Lower lobe of right lung (tissue), 2 donors: ENCODE results near the gene WDR37. TPM values are rescaled to one million over a fixed set of nuclear protein-coding genes. Genes with fewer than 3 reads are reported as not detected.
A peak's percentile ranks its signal among the peaks of the same experiment; 100 is the strongest.

Experiments
- ATAC-seq, 2 donors: fragments of 200-7000 bp; cut with Tn5 transposase; one replicate each; pipeline ENCODE4 v1.9.1; 2020 to 2022; ENCODE audit warnings: mild to moderate bottlenecking in 2 of 2, moderate library complexity in 2 of 2
- DNase-seq: peaks from one replicate; pipeline ENCODE4 v3.0.0-alpha.2; 2020
- H3K27ac ChIP-seq: fragments of 200-600 bp; one replicate; pipeline ENCODE4 v1.8.0; 2022
- H3K27me3 ChIP-seq: fragments of 200-600 bp; one replicate; pipeline ENCODE4 v1.8.0; 2022; ENCODE audit warnings: low read depth
- H3K36me3 ChIP-seq: fragments of 200-600 bp; one replicate; pipeline ENCODE4 v1.8.0; 2022; ENCODE audit warnings: mild to moderate bottlenecking
- H3K4me1 ChIP-seq: fragments of 200-600 bp; one replicate; pipeline ENCODE4 v1.8.0; 2022
- H3K4me3 ChIP-seq: fragments of 200-600 bp; one replicate; pipeline ENCODE4 v1.8.0; 2022; ENCODE audit warnings: mild to moderate bottlenecking
- H3K9me3 ChIP-seq: fragments of 200-600 bp; one replicate; pipeline ENCODE4 v1.8.0; 2022
- intact Hi-C: fragments of 100-400 bp; cut with DNase I; formaldehyde crosslinking; loops from one replicate; pipeline ENCODE4 v1.11.0; 2022
- total RNA-seq: library from RNA; stranded (reverse); fragmentation: NEBNext Ultra II Directional; extraction: Animal tissue kit (Norgen Biotek cat#: 25700); gene quantifications from one replicate; pipeline ENCODE4 v1.2.1, GENCODE V29; 2021
- TF ChIP-seq, protein P1 (sequence below): fragments of 200-600 bp; IDR thresholded peaks from one replicate; pipeline ENCODE4 v1.8.0; 2022; ENCODE audit warnings: antibody characterized with exemption, mild to moderate bottlenecking
- donor health status: DM: no; HTN: yes; CAD: no; lungs with severe emphysema.

WDR37 gene
- total RNA-seq, 1 donor from 2014 or later: 22.0 TPM

DNA sequence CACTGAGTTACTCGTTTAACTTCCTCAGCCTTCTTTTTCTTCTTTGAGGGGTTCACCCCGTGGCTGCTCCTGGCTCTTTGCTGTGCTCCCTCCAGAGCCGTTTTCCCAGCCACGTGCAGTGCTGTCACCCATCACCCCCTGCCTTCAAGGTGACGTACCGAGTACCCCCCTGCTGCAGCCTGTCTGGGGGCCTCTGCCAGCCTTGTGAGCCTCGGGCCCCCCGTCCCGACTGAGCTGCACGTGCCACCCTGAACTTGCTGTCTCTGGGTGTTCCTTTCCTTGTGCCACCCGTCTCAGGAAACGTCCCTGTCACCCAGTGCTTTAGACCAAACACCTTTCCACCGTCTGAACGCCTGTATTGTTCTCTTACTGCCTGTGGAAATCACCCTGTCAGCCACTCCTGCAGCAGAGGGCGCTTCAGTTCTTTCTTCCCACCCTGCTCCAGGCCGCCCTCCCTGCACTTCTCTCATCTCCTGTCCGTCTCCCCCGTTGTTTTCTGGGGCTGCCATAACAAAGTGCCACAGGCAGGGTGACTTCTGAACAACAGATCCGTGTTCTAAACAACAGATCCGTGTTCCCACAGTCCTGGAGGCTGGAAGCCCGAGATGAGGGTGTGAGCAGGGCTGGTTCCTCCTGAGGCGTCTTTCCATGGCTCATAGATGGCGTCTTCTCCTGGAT lies 44.6 kb downstream of the WDR37 start:
- Histone ChIP-seq H3K36me3 (peaks cover 96% of the 10 kb centered on the region), H3K9me3 (no peaks in the 10 kb centered on the region), H3K4me1 (no peaks in the 10 kb centered on the region), H3K27ac (no peak overlapping the region), H3K4me3 (no peak overlapping the region), H3K27me3 (no peaks in the 10 kb centered on the region)
- ATAC-seq: peak in 1 of 2 donors; percentile 8
- intact Hi-C loops: no loop called here
- TF ChIP-seq, protein P1, sequence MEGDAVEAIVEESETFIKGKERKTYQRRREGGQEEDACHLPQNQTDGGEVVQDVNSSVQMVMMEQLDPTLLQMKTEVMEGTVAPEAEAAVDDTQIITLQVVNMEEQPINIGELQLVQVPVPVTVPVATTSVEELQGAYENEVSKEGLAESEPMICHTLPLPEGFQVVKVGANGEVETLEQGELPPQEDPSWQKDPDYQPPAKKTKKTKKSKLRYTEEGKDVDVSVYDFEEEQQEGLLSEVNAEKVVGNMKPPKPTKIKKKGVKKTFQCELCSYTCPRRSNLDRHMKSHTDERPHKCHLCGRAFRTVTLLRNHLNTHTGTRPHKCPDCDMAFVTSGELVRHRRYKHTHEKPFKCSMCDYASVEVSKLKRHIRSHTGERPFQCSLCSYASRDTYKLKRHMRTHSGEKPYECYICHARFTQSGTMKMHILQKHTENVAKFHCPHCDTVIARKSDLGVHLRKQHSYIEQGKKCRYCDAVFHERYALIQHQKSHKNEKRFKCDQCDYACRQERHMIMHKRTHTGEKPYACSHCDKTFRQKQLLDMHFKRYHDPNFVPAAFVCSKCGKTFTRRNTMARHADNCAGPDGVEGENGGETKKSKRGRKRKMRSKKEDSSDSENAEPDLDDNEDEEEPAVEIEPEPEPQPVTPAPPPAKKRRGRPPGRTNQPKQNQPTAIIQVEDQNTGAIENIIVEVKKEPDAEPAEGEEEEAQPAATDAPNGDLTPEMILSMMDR: no peak
- DNase-seq: no peak

DNA sequence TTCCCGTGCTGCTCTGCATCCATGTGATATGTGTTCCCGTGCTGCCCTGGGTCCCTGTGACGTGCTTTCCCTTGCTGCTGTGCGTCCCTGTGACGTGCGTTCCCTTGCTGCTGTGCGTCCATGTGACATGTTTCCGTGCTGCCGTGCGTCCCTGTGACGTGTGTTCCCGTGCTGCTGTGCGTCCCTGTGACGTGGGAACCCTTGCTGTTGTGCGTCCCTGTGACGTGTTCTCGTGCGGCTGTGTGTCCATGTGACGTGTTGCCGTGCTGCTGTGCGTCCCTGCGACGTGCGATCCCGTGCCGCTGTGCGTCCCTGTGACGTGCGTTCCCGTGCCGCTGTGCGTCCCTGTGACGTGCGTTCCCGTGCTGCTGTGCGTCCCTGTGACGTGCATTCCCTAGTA lies 45.8 kb downstream of the WDR37 start:
- Histone ChIP-seq H3K4me3 (no peak overlapping the region), H3K4me1 (no peaks in the 10 kb centered on the region), H3K27ac (no peak overlapping the region), H3K36me3 (peaks cover 96% of the 10 kb centered on the region), H3K27me3 (no peaks in the 10 kb centered on the region), H3K9me3 (no peaks in the 10 kb centered on the region)
- TF ChIP-seq, protein P1: no peak
- ATAC-seq (no peak), DNase-seq (no peak)
- intact Hi-C loops: no loop called here

DNA sequence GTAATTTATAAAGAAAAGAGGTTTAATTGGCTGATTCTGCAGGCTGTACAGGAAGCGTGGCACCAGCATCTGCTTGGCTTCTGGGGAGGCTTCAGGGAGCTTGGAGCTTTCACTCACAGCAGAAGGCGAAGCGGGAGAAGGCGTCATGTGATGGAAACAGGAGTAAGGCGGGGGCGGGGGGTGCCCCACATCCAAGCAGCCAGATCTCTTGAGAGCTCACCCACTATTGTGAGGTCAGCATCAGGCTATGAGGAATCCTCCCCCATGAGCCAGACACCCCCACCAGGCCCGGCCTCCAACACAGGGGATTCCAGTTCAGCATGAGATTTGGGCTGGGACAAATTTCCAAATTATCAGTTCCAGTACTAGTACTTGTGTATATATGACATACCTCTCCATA lies 46.2 kb downstream of the WDR37 start:
- intact Hi-C loops: no loop called here
- Histone ChIP-seq H3K27ac (no peak overlapping the region), H3K9me3 (no peaks in the 10 kb centered on the region), H3K4me3 (no peak overlapping the region), H3K27me3 (no peaks in the 10 kb centered on the region), H3K36me3 (peaks cover 96% of the 10 kb centered on the region), H3K4me1 (no peaks in the 10 kb centered on the region)
- TF ChIP-seq, protein P1: no peak
- ATAC-seq (no peak), DNase-seq (no peak)

DNA sequence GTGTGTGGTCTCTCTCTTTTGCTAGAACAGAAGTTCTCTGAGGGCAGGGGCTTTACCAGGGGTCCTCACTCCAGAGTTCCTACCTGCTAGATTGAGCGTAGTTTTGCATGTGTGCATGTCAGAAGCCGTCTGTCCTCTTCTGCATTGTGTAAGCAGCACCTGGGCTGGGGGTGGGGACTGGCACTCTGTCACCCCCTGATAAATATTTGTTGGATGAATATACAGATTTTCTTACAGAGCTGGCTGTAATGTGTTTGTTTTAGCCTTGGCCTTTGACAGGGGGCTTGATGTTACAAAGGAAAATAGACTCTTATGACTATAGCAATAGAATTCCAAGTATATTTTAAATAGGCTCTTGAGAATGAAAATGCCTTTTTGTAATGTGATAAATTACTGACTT lies 46.6 kb downstream of the WDR37 start:
- TF ChIP-seq, protein P1: no peak
- H3K27ac ChIP-seq: no peak overlapping the region
- no peaks in the 10 kb centered on the region for H3K9me3 ChIP-seq
- intact Hi-C loops: no loop called here
- no peaks in the 10 kb centered on the region for H3K27me3 ChIP-seq
- no peak for ATAC-seq
- DNase-seq: no peak
- H3K4me1 ChIP-seq: no peaks in the 10 kb centered on the region
- no peak overlapping the region for H3K4me3 ChIP-seq
- peaks cover 96% of the 10 kb centered on the region for H3K36me3 ChIP-seq

DNA sequence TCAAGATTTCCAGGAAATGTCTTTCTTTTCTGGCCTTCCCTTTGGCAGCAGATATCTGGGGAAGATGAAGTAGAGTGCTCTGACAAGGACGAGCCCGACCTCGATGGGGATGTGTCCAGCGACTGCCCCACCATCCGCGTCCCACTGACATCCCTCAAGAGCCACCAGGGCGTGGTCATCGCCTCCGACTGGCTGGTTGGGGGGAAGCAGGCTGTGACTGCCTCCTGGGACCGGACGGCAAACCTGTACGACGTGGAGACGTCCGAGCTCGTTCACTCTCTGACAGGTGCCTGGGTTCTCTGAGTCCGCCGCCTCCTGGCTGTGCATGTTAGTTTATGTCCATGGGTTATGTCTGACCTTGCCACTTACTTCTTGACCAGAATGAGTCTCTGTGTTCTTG lies 47.4 kb downstream of the WDR37 start:
- intact Hi-C loops: no loop called here
- TF ChIP-seq, protein P1: no peak

More for the DNA sequence above, 47.4 kb downstream of the WDR37 start:
- H3K9me3 ChIP-seq: no peaks in the 10 kb centered on the region
- peaks cover 96% of the 10 kb centered on the region for H3K36me3 ChIP-seq
- H3K27ac ChIP-seq: no peak overlapping the region
- DNase-seq (no peak), ATAC-seq (no peak)
- no peaks in the 10 kb centered on the region for H3K27me3 ChIP-seq
- H3K4me3 ChIP-seq: no peak overlapping the region
- no peaks in the 10 kb centered on the region for H3K4me1 ChIP-seq
